Activated CD4-positive, alpha-beta T cell treated with anti-CD3 and anti-CD28 coated beads, Interleukin-2, Interleukin-6, amounts not matched to agents 100 ng/mL and 50 ng/mL, durations not matched to agents 16 hours and 8 hours (primary cell): ENCODE results near the gene C1QTNF4.
"Not testable (repeated sequence)": the region's sequence is repeated elsewhere in the genome, so short reads cannot be mapped to it uniquely, and the experiment has no call there.

Experiments
- DNase-seq: peaks from one replicate; pipeline ENCODE4 v3.0.0-alpha.2; 2020

Gene C1QTNF4

GRCh38 chr11:47593934-47594855 lies at the start of gene C1QTNF4:
Gene C1QTNF4 (minus strand): TSS chr11:47594411. CDS start chr11:47590810, 3,601 bp downstream.
- no peak for DNase-seq

- DNase-seq, result peak; percentile 98
Observed at GRCh38 chr11:47642099-47642855, 48.1 kb upstream of the C1QTNF4 start, which contains the start of gene MTCH2. Gene MTCH2 (minus strand): TSS chr11:47642559. CDS start chr11:47642465, 94 bp downstream.

GRCh38 chr11:47641600-47642098 lies 47.4 kb upstream of the C1QTNF4 start:
- DNase-seq, result peak; percentile 14

- not testable (repeated sequence) for DNase-seq
Observed at GRCh38 chr11:47640506-47640905, 46.3 kb upstream of the C1QTNF4 start.

GRCh38 chr11:47636331-47636730 lies 42.1 kb upstream of the C1QTNF4 start:
- not testable (repeated sequence) for DNase-seq

GRCh38 chr11:47631473-47631872 lies 37.3 kb upstream of the C1QTNF4 start:
- DNase-seq, result no peak

- no peak for DNase-seq
Observed at GRCh38 chr11:47628026-47628425, 33.8 kb upstream of the C1QTNF4 start.

GRCh38 chr11:47626234-47626633 lies 32.0 kb upstream of the C1QTNF4 start:
- DNase-seq, result no peak

GRCh38 chr11:47620836-47621378 lies 26.7 kb upstream of the C1QTNF4 start:
- DNase-seq, result no peak

GRCh38 chr11:47617417-47617809 lies 23.2 kb upstream of the C1QTNF4 start:
- DNase-seq, result peak; percentile 9

GRCh38 chr11:47616726-47617416 lies 22.7 kb upstream of the C1QTNF4 start:
- peak; percentile 28 for DNase-seq

- no peak for DNase-seq
Observed at GRCh38 chr11:47615249-47615648, 21.0 kb upstream of the C1QTNF4 start.

GRCh38 chr11:47611348-47611794 lies 17.2 kb upstream of the C1QTNF4 start:
- no peak for DNase-seq

- no peak for DNase-seq
Observed at GRCh38 chr11:47609675-47610074, 15.5 kb upstream of the C1QTNF4 start.

- no peak for DNase-seq
Observed at GRCh38 chr11:47607380-47607779, 13.2 kb upstream of the C1QTNF4 start.

- no peak for DNase-seq
Observed at GRCh38 chr11:47606731-47607130, 12.5 kb upstream of the C1QTNF4 start.

GRCh38 chr11:47605921-47606320 lies 11.7 kb upstream of the C1QTNF4 start:
- no peak for DNase-seq

GRCh38 chr11:47603295-47603694 lies 9.1 kb upstream of the C1QTNF4 start:
- DNase-seq, result no peak

GRCh38 chr11:47599902-47600301 lies 5.7 kb upstream of the C1QTNF4 start:
- no peak for DNase-seq

- DNase-seq, result no peak
Observed at GRCh38 chr11:47595967-47596366, 1.8 kb upstream of the C1QTNF4 start.

- no peak for DNase-seq
Observed at GRCh38 chr11:47595029-47595428, 818 bp upstream of the C1QTNF4 start.

- no peak for DNase-seq
Observed at GRCh38 chr11:47593492-47593933, 698 bp downstream of the C1QTNF4 start.
